ENCODE measurements around the gene MFSD6.
A peak's percentile ranks its signal among the peaks of the same experiment; 100 is the strongest.
"Not testable (repeated sequence)": the region's sequence is repeated elsewhere in the genome, so short reads cannot be mapped to it uniquely, and the experiment has no call there.

Gene MFSD6

GRCh38 chr2:190504912-190505311 lies 96.8 kb downstream of the MFSD6 start:
- no peak for DNase-seq

- DNase-seq = peak; percentile 98
Observed at GRCh38 chr2:190505696-190506095, 97.5 kb downstream of the MFSD6 start.

GRCh38 chr2:190506666-190507065 lies 98.5 kb downstream of the MFSD6 start:
- DNase-seq = peak; percentile 98

GRCh38 chr2:190507135-190507534 lies 99.0 kb downstream of the MFSD6 start:
- peak; percentile 94 for DNase-seq

GRCh38 chr2:190509895-190510294 lies 101.7 kb downstream of the MFSD6 start:
- DNase-seq = not testable (repeated sequence)

- DNase-seq = peak; percentile 75
Observed at GRCh38 chr2:190511104-190511503, 102.9 kb downstream of the MFSD6 start.

GRCh38 chr2:190512539-190513095 lies 104.5 kb downstream of the MFSD6 start:
- no peak for DNase-seq

- DNase-seq = no peak
Observed at GRCh38 chr2:190513877-190514276, 105.7 kb downstream of the MFSD6 start.

- no peak for DNase-seq
Observed at GRCh38 chr2:190514676-190515075, 106.5 kb downstream of the MFSD6 start.

GRCh38 chr2:190515687-190516086 lies 107.5 kb downstream of the MFSD6 start:
- DNase-seq = no peak

GRCh38 chr2:190517468-190517867 lies 109.3 kb downstream of the MFSD6 start:
- no peak for DNase-seq

GRCh38 chr2:190519975-190520767 lies 112.0 kb downstream of the MFSD6 start:
- no peak for DNase-seq

- DNase-seq = no peak
Observed at GRCh38 chr2:190524928-190525327, 116.8 kb downstream of the MFSD6 start.

GRCh38 chr2:190526105-190526750 lies 118.1 kb downstream of the MFSD6 start:
- DNase-seq = no peak

GRCh38 chr2:190527214-190527613 lies 119.1 kb downstream of the MFSD6 start:
- DNase-seq = no peak

GRCh38 chr2:190527918-190528317 lies 119.8 kb downstream of the MFSD6 start:
- DNase-seq = no peak

GRCh38 chr2:190528521-190529001 lies 120.4 kb downstream of the MFSD6 start:
- DNase-seq = no peak

GRCh38 chr2:190529486-190530247 lies 121.5 kb downstream of the MFSD6 start:
- no peak for DNase-seq

- no peak for DNase-seq
Observed at GRCh38 chr2:190530248-190530900, 122.2 kb downstream of the MFSD6 start.

GRCh38 chr2:190532581-190532980 lies 124.4 kb downstream of the MFSD6 start:
- DNase-seq = no peak

- DNase-seq = no peak
Observed at GRCh38 chr2:190533175-190533967, 125.2 kb downstream of the MFSD6 start.

GRCh38 chr2:190533968-190534309 lies 125.8 kb downstream of the MFSD6 start:
- DNase-seq = no peak
